Spleen (tissue), 11 donors: ENCODE results near the gene COL6A3. TPM values are rescaled to one million over a fixed set of nuclear protein-coding genes. Genes with fewer than 3 reads are reported as not detected.

Source experiments
- DNase-seq: peaks from one replicate; pipeline ENCODE4 v3.0.0-alpha.2; 2020
- H3K27ac ChIP-seq, 8 donors: fragments of 200-600 bp; sonication (generic) in 7 of 8; 1 replicate in 4 of 8; 2 replicates in 4 of 8; pipeline versions ENCODE4 v1.5.0 to v1.8.0; 2016 to 2021; ENCODE audit warnings: inconsistent platforms in 4 of 8, mild to moderate bottlenecking in 4 of 8, moderate library complexity in 1 of 8
- H3K27me3 ChIP-seq, 7 donors: fragments of 200-600 bp; sonication (generic) in 6 of 7; replicated peaks in 1 of 7; 1 replicate in 4 of 7; 2 replicates in 3 of 7; pipeline versions ENCODE4 v1.5.0 to v1.8.0; 2016 to 2021; ENCODE audit warnings: inconsistent platforms in 3 of 7, mild to moderate bottlenecking in 1 of 7
- H3K36me3 ChIP-seq, 6 donors: fragments of 200-600 bp; sonication (generic) in 5 of 6; 1 replicate in 4 of 6; 2 replicates in 2 of 6; pipeline versions ENCODE4 v1.5.0 to v1.8.0; 2016 to 2021; ENCODE audit warnings: inconsistent platforms in 2 of 6
- H3K4me1 ChIP-seq, 6 donors: fragments of 200-600 bp; sonication (generic) in 5 of 6; 1 replicate in 3 of 6; 2 replicates in 3 of 6; pipeline versions ENCODE4 v1.5.0 to v1.8.0; 2016 to 2021; ENCODE audit warnings: inconsistent platforms in 3 of 6
- H3K4me3 ChIP-seq, 8 donors: fragments of 200-600 bp; sonication (generic) in 7 of 8; 1 replicate in 4 of 8; 2 replicates in 4 of 8; pipeline versions ENCODE4 v1.5.0 to v1.8.0; 2016 to 2021; ENCODE audit warnings: inconsistent platforms in 4 of 8, mild to moderate bottlenecking in 4 of 8, moderate library complexity in 2 of 8
- H3K9me3 ChIP-seq, 8 donors: fragments of 200-600 bp; sonication (generic) in 7 of 8; 1 replicate in 4 of 8; 2 replicates in 4 of 8; pipeline versions ENCODE4 v1.5.0 to v1.8.0; 2016 to 2021; ENCODE audit warnings: inconsistent platforms in 4 of 8
- CTCF ChIP-seq, 11 experiments: fragments of 200-600 bp in 7 of 11; fragments of 450-650 bp in 4 of 11; sonication (generic) in 4 of 11; IDR thresholded peaks in 8 of 11; conservative IDR thresholded peaks in 3 of 11; 1 replicate in 7 of 11; 2 replicates in 4 of 11; pipeline versions ENCODE4 v1.4.0 to v1.8.0; 2016 to 2021; ENCODE audit warnings: antibody characterized with exemption in 11 of 11, inconsistent platforms in 4 of 11, mild to moderate bottlenecking in 1 of 11
- POLR2A ChIP-seq, 3 donors: fragments of 450-650 bp; IDR thresholded peaks; one replicate each; pipeline ENCODE4 v1.5.1; 2017; ENCODE audit warnings: antibody characterized with exemption in 3 of 3, mild to moderate bottlenecking in 1 of 3
- POLR2AphosphoS5 ChIP-seq, 3 donors: sonication (generic); formaldehyde crosslinking; IDR thresholded peaks; one replicate each; pipeline ENCODE4 v1.5.1; 2017; ENCODE audit warnings: antibody characterized with exemption in 3 of 3
- WGBS, 5 donors: extraction: QIAGEN DNeasy Blood & Tissue Kit in 3 of 5; methylation state at CpG; one replicate each; pipeline versions ENCODE4 v1.1.5 to v1.1.7; 2013 to 2018; 5-methylcytosine and 5-hydroxymethylcytosine counted together
- intact Hi-C: fragments of 100-400 bp; cut with DNase I; formaldehyde crosslinking; loops from one replicate; pipeline ENCODE4 v1.15.0; 2023; ENCODE audit warnings: low total_unique reads
- polyA plus RNA-seq, 3 donors: library from polyadenylated mRNA; stranded (reverse); fragments of 200-250 nt; gene quantifications; one replicate each; pipeline ENCODE4 v1.2.1, GENCODE V29; 2013
- total RNA-seq, 7 donors: library from RNA; depleted of rRNA in 3 of 7; stranded (reverse); fragments of >200 nt in 3 of 7; fragmentation: NEBNext Ultra II Directional in 4 of 7; extraction: Animal tissue kit (Norgen Biotek cat#: 25700) in 4 of 7; gene quantifications; one replicate each; pipeline versions ENCODE4 v1.1.0 to v1.2.1, GENCODE V29; 2016 to 2021
- donor health status: healthy with polysubstance abuse.
- donor health status: DM: no; HTN: no; CAD: no; lungs with moderate emphysema.
- donor health status: DM: no; HTN: no; CAD: no.
- donor health status: Bipolar disorder and iron deficiency.
- donor health status: healthy.
- donor health status: DM: no; HTN: no; CAD: no.
- donor health status: DM: yes; HTN: yes; CAD: no.

The COL6A3 gene
- total and polyA plus RNA-seq, 10 donors = 8.3 to 146 (median 65.4) TPM

DNA sequence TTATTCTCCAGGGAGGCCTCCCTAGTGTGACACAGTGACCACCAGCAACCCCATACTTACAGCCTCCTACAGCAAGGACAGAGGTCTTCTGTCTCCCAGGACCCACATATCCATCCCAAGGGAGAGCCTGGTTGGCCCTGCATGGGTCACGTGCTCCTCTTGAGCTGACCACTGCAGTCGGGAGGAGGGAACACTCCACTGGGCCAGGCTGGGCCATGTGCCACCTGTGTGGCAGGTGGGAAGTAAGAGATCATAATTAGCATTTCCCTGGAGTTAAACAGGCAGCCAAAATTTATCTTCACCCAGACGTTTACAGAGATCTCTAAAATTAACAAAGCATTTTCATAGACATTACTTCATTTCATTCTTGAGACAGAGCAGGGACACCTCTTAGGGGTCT is 39.7 kb upstream of the COL6A3 start:
- Histone ChIP-seq H3K27me3 (peaks cover 0 to 57% (median 0%) of the 10 kb centered on the region in 7 donors), H3K9me3 (no peaks in the 10 kb centered on the region), H3K27ac (no peak overlapping the region), H3K36me3 (no peaks in the 10 kb centered on the region), H3K4me3 (no peak overlapping the region), H3K4me1 (peaks cover 0 to 26% (median 10%) of the 10 kb centered on the region in 6 donors)
- intact Hi-C loops = no loop called here
- TF ChIP-seq CTCF (IDR thresholded peaks at IDR 0.05 in 8 of 11, conservative IDR thresholded peaks at IDR 0.05 in 3 of 11) (no peak), POLR2AphosphoS5 (IDR thresholded peaks at IDR 0.05) (no peak), POLR2A (IDR thresholded peaks at IDR 0.05) (no peak)
- DNase-seq = no peak
- 81 to 94% (median 87%) methylated on average over 3 of the region's 3 CpGs for WGBS, 5 donors

DNA sequence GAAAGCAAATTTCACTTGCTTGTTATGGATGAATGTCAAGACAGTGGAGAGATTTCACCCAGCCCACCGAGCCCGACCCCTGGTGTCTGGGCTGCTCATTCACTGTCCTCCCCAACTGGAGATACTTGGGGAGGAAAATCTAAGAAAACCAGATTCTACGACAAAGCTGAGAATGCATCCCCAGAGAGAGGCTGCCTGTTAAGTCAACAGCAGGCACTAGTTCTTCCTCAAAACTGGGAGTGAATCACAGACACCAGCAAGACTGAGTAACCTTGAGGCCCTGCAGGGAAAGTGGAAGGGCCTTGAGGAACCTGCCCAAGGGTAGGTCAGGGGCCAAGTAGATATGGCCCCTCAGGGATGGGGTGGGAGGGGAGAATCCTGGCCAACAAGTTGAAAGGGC is 38.9 kb upstream of the COL6A3 start:
- TF ChIP-seq POLR2AphosphoS5 (IDR thresholded peaks at IDR 0.05) (no peak), POLR2A (IDR thresholded peaks at IDR 0.05) (no peak), CTCF (IDR thresholded peaks at IDR 0.05 in 8 of 11, conservative IDR thresholded peaks at IDR 0.05 in 3 of 11) (no peak)
- Histone ChIP-seq H3K9me3 (no peaks in the 10 kb centered on the region), H3K36me3 (no peaks in the 10 kb centered on the region), H3K27me3 (peaks cover 0 to 60% (median 0%) of the 10 kb centered on the region in 7 donors), H3K27ac (peak overlapping the region in 2 of 8 donors; percentile 37 to 69), H3K4me3 (no peak overlapping the region), H3K4me1 (peaks cover 0 to 28% (median 10%) of the 10 kb centered on the region in 6 donors)
- 74 to 94% (median 90%) methylated on average over 3 of the region's 3 CpGs for WGBS, 5 donors
- no peak for DNase-seq
- intact Hi-C loops = no loop called here

GRCh38 chr2:237451643-237452469 is 37.9 kb upstream of the COL6A3 start:
- Histone ChIP-seq H3K36me3 (no peaks in the 10 kb centered on the region), H3K4me1 (peaks cover 0 to 28% (median 10%) of the 10 kb centered on the region in 6 donors), H3K4me3 (no peak overlapping the region), H3K27ac (peak overlapping the region in 7 of 8 donors; percentile 16 to 69 (median 30)), H3K9me3 (no peaks in the 10 kb centered on the region), H3K27me3 (peaks cover 0 to 68% (median 0%) of the 10 kb centered on the region in 7 donors)
- WGBS, 5 donors = 68 to 79% (median 74%) methylated on average over 18 to 20 of the region's 20 CpGs
- TF ChIP-seq POLR2A (IDR thresholded peaks at IDR 0.05) = no peak
- TF ChIP-seq CTCF (IDR thresholded peaks at IDR 0.05 in 8 of 11, conservative IDR thresholded peaks at IDR 0.05 in 3 of 11) = peak in 1 of 11 experiments; percentile 16
- TF ChIP-seq POLR2AphosphoS5 (IDR thresholded peaks at IDR 0.05) = peak in 2 of 3 donors; percentile 26 to 58
- intact Hi-C loops = no loop called here
- no peak for DNase-seq

DNA sequence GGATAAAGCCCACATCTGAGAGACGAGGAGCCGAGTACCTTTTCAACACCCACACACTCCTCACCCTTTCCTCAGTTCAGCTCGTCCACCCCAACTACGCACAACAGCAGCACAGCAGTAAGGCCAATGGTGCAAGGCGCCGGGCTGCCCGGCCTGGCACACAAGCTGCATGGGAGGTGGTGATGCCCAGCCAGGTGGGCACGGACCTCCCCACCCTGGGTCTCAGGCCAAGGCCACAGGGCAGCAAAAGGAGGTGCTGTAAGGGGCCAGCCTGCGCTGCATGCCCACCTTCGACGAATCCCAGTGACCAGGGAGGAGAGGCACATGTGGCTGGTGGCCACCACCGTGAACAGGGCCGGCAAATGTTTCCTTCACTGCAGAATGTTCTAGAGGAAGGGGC is 36.6 kb upstream of the COL6A3 start:
- Histone ChIP-seq H3K27ac (peak overlapping the region in 3 of 8 donors; percentile 63 to 69 (median 63)), H3K36me3 (no peaks in the 10 kb centered on the region), H3K4me1 (peaks cover 0 to 28% (median 10%) of the 10 kb centered on the region in 6 donors), H3K9me3 (no peaks in the 10 kb centered on the region), H3K27me3 (peaks cover 0 to 72% (median 8%) of the 10 kb centered on the region in 7 donors), H3K4me3 (no peak overlapping the region)
- 89 to 94% (median 92%) methylated on average over 12 to 13 of the region's 13 CpGs for WGBS, 5 donors
- intact Hi-C loops = no loop called here
- no peak for DNase-seq
- no peak for TF ChIP-seq POLR2A (IDR thresholded peaks at IDR 0.05)
- TF ChIP-seq CTCF (IDR thresholded peaks at IDR 0.05 in 8 of 11, conservative IDR thresholded peaks at IDR 0.05 in 3 of 11) = no peak
- TF ChIP-seq POLR2AphosphoS5 (IDR thresholded peaks at IDR 0.05) = no peak
